Kidney epithelial cell (primary cell): ENCODE data around the gene MARCHF3. TPM values are rescaled to one million over a fixed set of nuclear protein-coding genes. Genes with fewer than 3 reads are reported as not detected.
"Not testable (repeated sequence)": the region's sequence is repeated elsewhere in the genome, so short reads cannot be mapped to it uniquely, and the experiment has no call there.

Experiments
- DNase-seq: peaks from one replicate; pipeline ENCODE4 v3.0.0-alpha.2; 2010; ENCODE audit warnings: low read depth
- H3K27me3 ChIP-seq: 2 replicates; pipeline ENCODE4 v1.6.0; 2011; ENCODE audit warnings: low read length; ENCODE audit not compliant: control insufficient read depth, insufficient read depth
- H3K36me3 ChIP-seq: 2 replicates; pipeline ENCODE4 v1.5.1; 2011; ENCODE audit warnings: low read length; ENCODE audit not compliant: control insufficient read depth, insufficient read depth
- H3K4me3 ChIP-seq: 2 replicates; pipeline ENCODE4 v1.5.1; 2011; ENCODE audit warnings: low read depth, mild to moderate bottlenecking, control low read depth, low read length
- total RNA-seq: library from RNA; depleted of rRNA; stranded (reverse); fragments of >200 nt; gene quantifications from 2 replicates; pipeline ENCODE4 v1.2.3, GENCODE V29; 2015
- TF ChIP-seq, protein P1 (sequence below): IDR thresholded peaks from 2 replicates; pipeline ENCODE4 v1.5.1; 2011; ENCODE audit warnings: mild to moderate bottlenecking, moderate library complexity, low read length, control low read depth, inconsistent platforms; ENCODE audit not compliant: insufficient read depth, poor library complexity, severe bottlenecking

The MARCHF3 gene
- total RNA-seq, 1 donor from 2014 or later = 0.46 TPM

GRCh38 chr5:127063257-127063913 is 33.0 kb upstream of the MARCHF3 start:
- no peak overlapping the region for H3K4me3 ChIP-seq
- TF ChIP-seq, protein P1, sequence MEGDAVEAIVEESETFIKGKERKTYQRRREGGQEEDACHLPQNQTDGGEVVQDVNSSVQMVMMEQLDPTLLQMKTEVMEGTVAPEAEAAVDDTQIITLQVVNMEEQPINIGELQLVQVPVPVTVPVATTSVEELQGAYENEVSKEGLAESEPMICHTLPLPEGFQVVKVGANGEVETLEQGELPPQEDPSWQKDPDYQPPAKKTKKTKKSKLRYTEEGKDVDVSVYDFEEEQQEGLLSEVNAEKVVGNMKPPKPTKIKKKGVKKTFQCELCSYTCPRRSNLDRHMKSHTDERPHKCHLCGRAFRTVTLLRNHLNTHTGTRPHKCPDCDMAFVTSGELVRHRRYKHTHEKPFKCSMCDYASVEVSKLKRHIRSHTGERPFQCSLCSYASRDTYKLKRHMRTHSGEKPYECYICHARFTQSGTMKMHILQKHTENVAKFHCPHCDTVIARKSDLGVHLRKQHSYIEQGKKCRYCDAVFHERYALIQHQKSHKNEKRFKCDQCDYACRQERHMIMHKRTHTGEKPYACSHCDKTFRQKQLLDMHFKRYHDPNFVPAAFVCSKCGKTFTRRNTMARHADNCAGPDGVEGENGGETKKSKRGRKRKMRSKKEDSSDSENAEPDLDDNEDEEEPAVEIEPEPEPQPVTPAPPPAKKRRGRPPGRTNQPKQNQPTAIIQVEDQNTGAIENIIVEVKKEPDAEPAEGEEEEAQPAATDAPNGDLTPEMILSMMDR = no peak
- no peaks in the 10 kb centered on the region for H3K27me3 ChIP-seq
- no peaks in the 10 kb centered on the region for H3K36me3 ChIP-seq
- no peak for DNase-seq

- TF ChIP-seq, protein P1 = no peak
- Histone ChIP-seq H3K4me3 (no peak overlapping the region), H3K27me3 (no peaks in the 10 kb centered on the region), H3K36me3 (no peaks in the 10 kb centered on the region)
- DNase-seq = no peak
Observed at GRCh38 chr5:127061956-127062355, 31.6 kb upstream of the MARCHF3 start.

DNA sequence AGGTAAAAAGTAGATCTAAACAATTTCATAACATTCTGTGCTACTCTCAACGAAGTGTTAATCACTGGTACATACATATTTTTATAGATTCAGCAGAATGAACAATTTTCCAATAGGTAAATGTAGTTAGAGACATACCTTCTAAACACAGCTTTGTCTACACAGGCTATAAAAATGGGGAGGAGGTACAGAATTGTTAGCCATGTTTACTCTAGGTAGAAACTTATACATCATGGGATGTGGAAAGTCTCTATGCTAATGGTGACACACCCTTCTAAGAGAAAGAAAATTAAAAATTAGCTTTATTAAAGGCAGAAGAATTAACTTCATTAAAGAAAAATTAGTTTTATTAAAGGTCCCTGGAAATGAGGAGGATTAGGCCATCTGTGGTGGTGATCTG is 31.2 kb upstream of the MARCHF3 start:
- no peaks in the 10 kb centered on the region for H3K27me3 ChIP-seq
- DNase-seq = no peak
- TF ChIP-seq, protein P1 = no peak
- H3K36me3 ChIP-seq = no peaks in the 10 kb centered on the region
- H3K4me3 ChIP-seq = no peak overlapping the region

DNA sequence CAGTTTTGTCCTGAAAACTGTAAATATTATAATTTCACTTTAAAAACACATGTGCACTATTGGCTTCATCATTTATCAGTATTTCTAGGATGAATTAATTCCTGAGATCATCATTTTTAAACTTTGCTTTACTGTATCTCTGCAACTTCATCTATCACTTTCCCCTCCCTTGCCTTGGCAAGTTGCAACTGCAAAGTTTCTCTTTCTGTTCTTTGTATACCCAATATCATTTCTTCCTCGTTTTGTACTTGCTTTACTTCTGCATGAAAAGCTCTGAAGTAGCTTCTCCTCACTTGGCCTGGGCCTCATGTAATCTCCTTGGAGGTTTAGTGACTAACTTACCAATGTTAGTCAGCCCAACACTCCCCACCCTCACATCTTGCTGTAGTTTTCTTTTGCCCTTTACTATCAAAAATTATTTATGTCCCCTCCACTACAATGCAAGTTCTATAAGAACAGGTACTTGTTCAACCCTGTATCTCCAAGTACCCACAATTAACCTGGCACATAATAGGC is 30.2 kb upstream of the MARCHF3 start:
- Histone ChIP-seq H3K36me3 (no peaks in the 10 kb centered on the region), H3K4me3 (no peak overlapping the region), H3K27me3 (no peaks in the 10 kb centered on the region)
- DNase-seq = no peak
- TF ChIP-seq, protein P1 = no peak

GRCh38 chr5:127056896-127057295 is 26.5 kb upstream of the MARCHF3 start:
- DNase-seq = no peak
- no peak overlapping the region for H3K4me3 ChIP-seq
- TF ChIP-seq, protein P1 = no peak

DNA sequence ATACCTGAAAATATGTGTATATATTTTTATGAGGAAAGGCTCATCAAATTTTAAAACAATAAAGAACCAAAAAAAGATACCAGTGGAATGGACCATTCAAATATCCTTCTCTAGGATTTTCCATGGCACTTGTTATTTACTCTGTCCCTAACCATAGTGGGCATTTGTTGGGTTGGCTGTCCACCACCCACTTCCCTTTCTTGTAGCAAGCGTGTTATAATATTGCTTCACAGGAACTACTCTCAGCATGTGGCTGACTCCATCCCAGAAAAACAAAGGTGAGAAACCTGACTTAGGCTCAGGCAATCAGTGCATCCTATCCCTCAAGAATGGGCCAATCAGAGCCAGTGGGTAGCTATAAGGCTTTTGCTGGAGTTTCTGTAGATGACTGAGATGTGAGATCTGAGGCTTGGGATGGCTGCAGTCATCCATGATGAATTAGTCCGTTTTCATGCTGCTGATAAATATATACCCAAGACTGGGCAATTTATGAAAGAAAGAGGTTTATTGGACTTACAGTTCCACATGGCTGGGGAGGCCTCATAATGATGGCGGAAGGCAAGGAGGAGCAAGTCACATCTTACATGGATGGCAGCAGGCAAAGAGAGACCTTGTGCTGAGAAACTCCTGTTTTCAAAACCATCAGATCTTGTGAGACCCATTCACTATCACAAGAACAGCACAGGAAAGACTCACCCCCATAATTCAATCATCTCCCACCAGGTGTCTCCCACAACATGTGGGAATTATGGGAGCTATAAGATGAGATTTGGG is 25.7 kb upstream of the MARCHF3 start:
- Histone ChIP-seq H3K27me3 (no peaks in the 10 kb centered on the region), H3K4me3 (no peak overlapping the region), H3K36me3 (no peaks in the 10 kb centered on the region)
- DNase-seq = no peak
- TF ChIP-seq, protein P1 = no peak

More at GRCh38 chr5:127056896-127057295, 26.5 kb upstream of the MARCHF3 start:
- Histone ChIP-seq H3K27me3 (no peaks in the 10 kb centered on the region), H3K36me3 (no peaks in the 10 kb centered on the region)

DNA sequence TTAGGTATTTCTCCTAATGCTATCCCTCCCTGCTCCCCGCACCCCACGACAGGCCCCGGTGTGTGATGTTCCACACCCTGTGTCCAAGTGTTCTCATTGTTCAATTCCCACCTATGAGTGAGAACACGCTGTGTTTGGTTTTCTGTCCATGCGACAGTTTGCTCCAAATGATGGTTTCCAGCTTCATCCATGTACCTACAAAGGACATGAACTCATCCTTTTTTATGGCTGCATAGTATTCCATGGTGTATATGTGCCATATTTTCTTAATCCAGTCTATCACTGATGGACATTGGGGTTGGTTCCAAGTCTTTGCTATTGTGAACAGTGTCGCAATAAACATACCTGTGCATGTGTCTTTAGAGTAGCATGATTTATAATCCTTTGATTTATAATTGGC is 23.2 kb upstream of the MARCHF3 start:
- not testable (repeated sequence) for H3K27me3 ChIP-seq, DNase-seq, H3K36me3 ChIP-seq, H3K4me3 ChIP-seq
